D721Med (cell line): ENCODE results near the gene RPL10L.

Experiments
- DNase-seq: peaks from one replicate; pipeline ENCODE4 v3.0.0; 2011; ENCODE audit warnings: low spot score; ENCODE audit not compliant: insufficient read length
- FAIRE-seq: peaks from 2 replicates; lab custom pipeline; 2011; peaks lifted over from hg19 to GRCh38; lab: Jason Lieb, UNC
- CTCF ChIP-seq: IDR thresholded peaks from 2 replicates; pipeline ENCODE4 v1.5.1; 2012; ENCODE audit warnings: mild to moderate bottlenecking, control low read depth; ENCODE audit not compliant: insufficient read depth; ENCODE audit errors: missing control alignments

RPL10L gene

GRCh38 chr14:46646796-46647195 lies 4.8 kb downstream of the RPL10L start:
- TF ChIP-seq CTCF, result no peak
- FAIRE-seq, result no peak
- DNase-seq, result no peak

GRCh38 chr14:46626876-46627275 lies 24.7 kb downstream of the RPL10L start:
- FAIRE-seq (no peak), DNase-seq (no peak)
- no peak for TF ChIP-seq CTCF
